Measurements from ENCODE around the gene SF3B3.

- TF ChIP-seq, protein P1, sequence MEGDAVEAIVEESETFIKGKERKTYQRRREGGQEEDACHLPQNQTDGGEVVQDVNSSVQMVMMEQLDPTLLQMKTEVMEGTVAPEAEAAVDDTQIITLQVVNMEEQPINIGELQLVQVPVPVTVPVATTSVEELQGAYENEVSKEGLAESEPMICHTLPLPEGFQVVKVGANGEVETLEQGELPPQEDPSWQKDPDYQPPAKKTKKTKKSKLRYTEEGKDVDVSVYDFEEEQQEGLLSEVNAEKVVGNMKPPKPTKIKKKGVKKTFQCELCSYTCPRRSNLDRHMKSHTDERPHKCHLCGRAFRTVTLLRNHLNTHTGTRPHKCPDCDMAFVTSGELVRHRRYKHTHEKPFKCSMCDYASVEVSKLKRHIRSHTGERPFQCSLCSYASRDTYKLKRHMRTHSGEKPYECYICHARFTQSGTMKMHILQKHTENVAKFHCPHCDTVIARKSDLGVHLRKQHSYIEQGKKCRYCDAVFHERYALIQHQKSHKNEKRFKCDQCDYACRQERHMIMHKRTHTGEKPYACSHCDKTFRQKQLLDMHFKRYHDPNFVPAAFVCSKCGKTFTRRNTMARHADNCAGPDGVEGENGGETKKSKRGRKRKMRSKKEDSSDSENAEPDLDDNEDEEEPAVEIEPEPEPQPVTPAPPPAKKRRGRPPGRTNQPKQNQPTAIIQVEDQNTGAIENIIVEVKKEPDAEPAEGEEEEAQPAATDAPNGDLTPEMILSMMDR (conservative IDR thresholded peaks at IDR 0.05 in 1 of 2, IDR thresholded peaks at IDR 0.05 in 1 of 2; ENCODE audit: low read depth in 1 of 2, low read length in 2 of 2) = no peak
- TF ChIP-seq EZH2 (IDR thresholded peaks at IDR 0.05; ENCODE audit: low read length, missing control alignments) = no peak
Observed at GRCh38 chr16:70493802-70494201, 29.8 kb upstream of the SF3B3 start.
